Brain microvascular endothelial cell (primary cell): ENCODE results near the gene RSU1.

Experiments used
- DNase-seq: peaks from one replicate; pipeline ENCODE4 v3.0.0-alpha.2; 2020
- H3K27ac ChIP-seq: fragments of 250-450 bp; sonication (Bioruptor Pico); 2 replicates; pipeline ENCODE4 v1.5.1; 2020; ENCODE audit warnings: mild to moderate bottlenecking, moderate library complexity
- H3K27me3 ChIP-seq: fragments of 250-450 bp; sonication (Bioruptor Pico); replicated peaks from 2 replicates; pipeline ENCODE4 v1.5.1; 2020; ENCODE audit warnings: mild to moderate bottlenecking
- H3K36me3 ChIP-seq: fragments of 250-450 bp; sonication (Bioruptor Pico); replicated peaks from 2 replicates; pipeline ENCODE4 v1.5.1; 2020; ENCODE audit warnings: mild to moderate bottlenecking
- H3K4me3 ChIP-seq: 2 replicates; pipeline ENCODE4 v1.5.1; 2011; ENCODE audit warnings: low read depth, mild to moderate bottlenecking, control low read depth, low read length, moderate library complexity
- CTCF ChIP-seq: IDR thresholded peaks from 2 replicates; pipeline ENCODE4 v1.5.1; 2011; ENCODE audit warnings: low read depth, mild to moderate bottlenecking, moderate library complexity, low read length, control low read depth, inconsistent platforms; ENCODE audit errors: missing control alignments
- in situ Hi-C: cut with HindIII; loops from 2 replicates; pipeline ENCODE4 v1.10.0; 2017; ENCODE audit warnings: low sequenced_read_pairs, low pct_ligation_motif_present

The RSU1 gene

GRCh38 chr10:16852624-16853023 is 35.4 kb upstream of the RSU1 start:
- Histone ChIP-seq H3K27ac (no peak overlapping the region), H3K27me3 (no peaks in the 10 kb centered on the region), H3K36me3 (no peaks in the 10 kb centered on the region), H3K4me3 (no peak overlapping the region)
- no peak for TF ChIP-seq CTCF
- in situ Hi-C loops: loop anchor here (25.0 kb wide), 1 partner anchor 385 kb away; the partner anchor contains the start of gene VIM
- no peak for DNase-seq

- no peak for TF ChIP-seq CTCF
- no peak for DNase-seq
Measured at GRCh38 chr10:16848562-16849154, 31.4 kb upstream of the RSU1 start.

GRCh38 chr10:16847644-16848043 is 30.4 kb upstream of the RSU1 start:
- DNase-seq: no peak
- H3K27ac ChIP-seq: no peak overlapping the region
- in situ Hi-C loops: no loop called here
- no peaks in the 10 kb centered on the region for H3K36me3 ChIP-seq
- no peak overlapping the region for H3K4me3 ChIP-seq
- no peak for TF ChIP-seq CTCF
- H3K27me3 ChIP-seq: no peaks in the 10 kb centered on the region

More at GRCh38 chr10:16848562-16849154, 31.4 kb upstream of the RSU1 start:
- H3K36me3 ChIP-seq: no peaks in the 10 kb centered on the region
- no peak overlapping the region for H3K27ac ChIP-seq
- H3K27me3 ChIP-seq: no peaks in the 10 kb centered on the region
- H3K4me3 ChIP-seq: no peak overlapping the region
- in situ Hi-C loops: no loop called here

- Histone ChIP-seq H3K4me3 (no peak overlapping the region), H3K27ac (no peak overlapping the region), H3K27me3 (no peaks in the 10 kb centered on the region), H3K36me3 (no peaks in the 10 kb centered on the region)
- in situ Hi-C loops: no loop called here
- TF ChIP-seq CTCF: no peak
- no peak for DNase-seq
Measured at GRCh38 chr10:16845248-16845647, 28.0 kb upstream of the RSU1 start.

- H3K27me3 ChIP-seq: no peaks in the 10 kb centered on the region
- H3K27ac ChIP-seq: no peak overlapping the region
- no peak overlapping the region for H3K4me3 ChIP-seq
- peak; percentile 42 for DNase-seq
- TF ChIP-seq CTCF: peak; percentile 24
- in situ Hi-C loops: no loop called here
- no peaks in the 10 kb centered on the region for H3K36me3 ChIP-seq
Measured at GRCh38 chr10:16843252-16843870, 26.1 kb upstream of the RSU1 start.

- Histone ChIP-seq H3K36me3 (no peaks in the 10 kb centered on the region), H3K4me3 (no peak overlapping the region), H3K27ac (no peak overlapping the region), H3K27me3 (no peaks in the 10 kb centered on the region)
- no peak for TF ChIP-seq CTCF
- DNase-seq: no peak
- in situ Hi-C loops: no loop called here
Measured at GRCh38 chr10:16835228-16835627, 18.0 kb upstream of the RSU1 start.
